Endothelial cell of umbilical vein (primary cell): ENCODE measurements around the gene RIGI. TPM values are rescaled to one million over a fixed set of nuclear protein-coding genes. Genes with fewer than 3 reads are reported as not detected.

Experiments used
- BruUV-seq: library from RNA; stranded (reverse); fragments of 400-500 nt; replicated peaks from 2 replicates; lab custom pipeline; 2021; lab: Mats Ljungman, UMichigan
- CTCF ChIA-PET: fragments of 300-600, 350-600 bp; sonication (Branson Sonifier 250); formaldehyde crosslinking; loops from one replicate; lab custom pipeline; 2021; ENCODE audit warnings: antibody characterized with exemption, inconsistent platforms; lab: Charles Lee
- POLR2A ChIA-PET: fragments of 300-600, 350-600 bp; sonication (Branson Sonifier 250); formaldehyde crosslinking; loops from one replicate; lab custom pipeline; 2021; ENCODE audit warnings: antibody characterized with exemption, inconsistent platforms; lab: Charles Lee
- DNase-seq: peaks from one replicate; pipeline ENCODE4 v3.0.0-alpha.2; 2011; ENCODE audit warnings: low read depth, low spot score
- FAIRE-seq: peaks from 2 replicates; lab custom pipeline; 2011; peaks lifted over from hg19 to GRCh38; lab: Jason Lieb, UNC
- H2AFZ ChIP-seq: 2 replicates; pipeline ENCODE4 v1.6.0; 2012; ENCODE audit warnings: low read depth, low read length, control low read depth, inconsistent platforms
- H3K27ac ChIP-seq: 2 replicates; pipeline ENCODE4 v1.5.1; 2011; ENCODE audit warnings: low read depth, mild to moderate bottlenecking, control low read depth, low read length, moderate library complexity; ENCODE audit not compliant: insufficient read depth
- H3K27me3 ChIP-seq, 2 experiments: 2 replicates each; pipeline versions ENCODE4 v1.6.0 to v1.6.1; 2011; ENCODE audit warnings: low read length in 2 of 2, mixed read lengths in 1 of 2; ENCODE audit not compliant: control insufficient read depth in 2 of 2, insufficient read depth in 2 of 2
- H3K36me3 ChIP-seq, 2 experiments: 2 replicates in 1 of 2; 3 replicates in 1 of 2; pipeline ENCODE4 v1.5.1; 2011; ENCODE audit warnings: low read length in 2 of 2, mild to moderate bottlenecking in 1 of 2, moderate library complexity in 1 of 2; ENCODE audit not compliant: control insufficient read depth in 2 of 2, insufficient read depth in 2 of 2; ENCODE audit errors: extremely low read depth in 1 of 2
- H3K4me1 ChIP-seq: 3 replicates; pipeline ENCODE4 v1.5.1; 2011; ENCODE audit warnings: mild to moderate bottlenecking, low read length; ENCODE audit not compliant: control insufficient read depth, insufficient read depth; ENCODE audit errors: extremely low read depth
- H3K4me2 ChIP-seq: 2 replicates; pipeline ENCODE4 v1.6.1; 2011; ENCODE audit warnings: low read length, control low read depth, mixed read lengths; ENCODE audit not compliant: insufficient read depth
- H3K4me3 ChIP-seq, 3 experiments: fragments of 200-600 bp in 1 of 3; sonication (generic), shearing (Covaris generic) in 1 of 3; replicated peaks in 1 of 3; 2 replicates each; pipeline ENCODE4 v1.5.1; 2011 to 2016; ENCODE audit warnings: control low read depth in 3 of 3, low read length in 3 of 3, mild to moderate bottlenecking in 2 of 3, inconsistent platforms in 1 of 3, low read depth in 1 of 3, moderate library complexity in 1 of 3; ENCODE audit not compliant: insufficient read depth in 1 of 3
- H3K79me2 ChIP-seq: 2 replicates; pipeline ENCODE4 v1.6.0; 2012; ENCODE audit warnings: low read length, inconsistent platforms; ENCODE audit not compliant: control insufficient read depth, insufficient read depth
- H3K9ac ChIP-seq: replicated peaks from 2 replicates; pipeline ENCODE3; 2011; ENCODE audit warnings: low read length, control low read depth; ENCODE audit not compliant: insufficient read depth; ENCODE audit errors: extremely low read depth
- H3K9me1 ChIP-seq: replicated peaks from 3 replicates; pipeline ENCODE4 v1.6.0; 2011; ENCODE audit warnings: mild to moderate bottlenecking, low read length; ENCODE audit not compliant: control insufficient read depth, insufficient read depth; ENCODE audit errors: extremely low read depth
- H3K9me3 ChIP-seq: replicated peaks from 2 replicates; pipeline ENCODE4 v1.5.1; 2012; ENCODE audit warnings: low read length, inconsistent platforms; ENCODE audit not compliant: control insufficient read depth, insufficient read depth
- H4K20me1 ChIP-seq: replicated peaks from 2 replicates; pipeline ENCODE3; 2011; ENCODE audit warnings: mild to moderate bottlenecking, low read length; ENCODE audit not compliant: control insufficient read depth, insufficient read depth; ENCODE audit errors: extremely low read depth
- CTCF ChIP-seq, 2 donors: IDR thresholded peaks; 1 replicate in 1 of 2; 2 replicates in 1 of 2; pipeline ENCODE4 v1.5.1; 2011; ENCODE audit warnings: low read length in 2 of 2, mild to moderate bottlenecking in 2 of 2, moderate library complexity in 2 of 2, control low read depth in 1 of 2, inconsistent platforms in 1 of 2, low read depth in 1 of 2; ENCODE audit not compliant: insufficient read depth in 1 of 2; ENCODE audit errors: extremely low read depth in 1 of 2
- EZH2 ChIP-seq: IDR thresholded peaks from 2 replicates; pipeline ENCODE4 v1.6.1; 2012; ENCODE audit warnings: borderline replicate concordance, low read depth, mild to moderate bottlenecking, moderate library complexity, low read length, inconsistent platforms; ENCODE audit not compliant: severe bottlenecking
- FOS ChIP-seq: IDR thresholded peaks from 2 replicates; pipeline ENCODE4 v1.6.1; 2011; ENCODE audit warnings: mild to moderate bottlenecking, low read length, moderate library complexity, borderline replicate concordance; ENCODE audit not compliant: insufficient read depth
- GATA2 ChIP-seq: IDR thresholded peaks from 2 replicates; pipeline ENCODE4 v1.7.0; 2011; ENCODE audit warnings: low read depth, mild to moderate bottlenecking, moderate library complexity, mixed read lengths, low read length; ENCODE audit not compliant: insufficient read length, insufficient read depth
- JUN ChIP-seq: IDR thresholded peaks from 2 replicates; pipeline ENCODE4 v1.6.1; 2011; ENCODE audit warnings: borderline replicate concordance, low read depth; ENCODE audit not compliant: insufficient read length, insufficient read depth
- MYC ChIP-seq: IDR thresholded peaks from one replicate; pipeline ENCODE4 v1.6.1; 2011; ENCODE audit warnings: mild to moderate bottlenecking, low read depth, low read length
- POLR2A ChIP-seq: IDR thresholded peaks from 2 replicates; pipeline ENCODE4 v1.6.1; 2012; ENCODE audit warnings: low read depth, mild to moderate bottlenecking, control low read depth, low read length
- POLR2AphosphoS5 ChIP-seq: IDR thresholded peaks from 2 replicates; pipeline ENCODE4 v1.6.1; 2012; ENCODE audit warnings: low read depth, mild to moderate bottlenecking, control low read depth, low read length, moderate library complexity; ENCODE audit not compliant: insufficient read depth
- dilution Hi-C: fragments of 300-500 bp; cut with MboI; formaldehyde crosslinking; loops from one replicate; pipeline ENCODE4 v1.15.0; 2019; ENCODE audit warnings: low sequenced_read_pairs; ENCODE audit not compliant: extremely low pct_ligation_motif_present
- intact Hi-C: fragments of 100-400 bp; cut with micrococcal nuclease; formaldehyde crosslinking; loops from one replicate; pipeline ENCODE4 v1.10.0; 2022
- polyA plus RNA-seq, 4 experiments: library from polyadenylated mRNA; depleted of rRNA in 3 of 4; stranded (reverse) in 3 of 4; unstranded in 1 of 4; fragments of >200 nt; gene quantifications; 2 replicates each; pipeline versions ENCODE4 v1.2.1 to v1.2.3, GENCODE V29; 2011 to 2012; ENCODE audit warnings: missing spikeins in 1 of 4
- total RNA-seq: library from RNA; stranded (reverse); gene quantifications from 2 replicates; pipeline ENCODE4 v1.2.3, GENCODE V29; 2021
- TF ChIP-seq, protein P1 (sequence below): IDR thresholded peaks from 2 replicates; pipeline ENCODE4 v1.6.1; 2011; ENCODE audit not compliant: insufficient read depth, insufficient read length

RIGI gene
- total and polyA plus RNA-seq, 2 donors (not counting 3 experiments of a cell fraction or from before 2014, with no cell fraction given): 4.5 to 13.3 TPM

GRCh38 chr9:32570262-32570661, 44.3 kb upstream of the RIGI start:
- Histone ChIP-seq H3K4me1 (peaks cover 18% of the 10 kb centered on the region), H3K9ac (no peak overlapping the region), H3K27ac (no peak overlapping the region), H3K27me3 (no peaks in the 10 kb centered on the region), H3K79me2 (peaks cover 30% of the 10 kb centered on the region), H3K9me1 (no peaks in the 10 kb centered on the region), H4K20me1 (no peaks in the 10 kb centered on the region), H3K4me3 (no peak overlapping the region), H3K4me2 (no peak overlapping the region), H2AFZ (no peak overlapping the region), H3K36me3 (peaks cover 0 to 12% of the 10 kb centered on the region in 2 experiments), H3K9me3 (no peaks in the 10 kb centered on the region)
- FAIRE-seq: no peak
- intact Hi-C loops (no loop called here), dilution Hi-C loops (loop anchor here (25.0 kb wide), 1 partner anchor 183 kb away; the partner anchor contains the start of gene ACO1)
- TF ChIP-seq, protein P1, sequence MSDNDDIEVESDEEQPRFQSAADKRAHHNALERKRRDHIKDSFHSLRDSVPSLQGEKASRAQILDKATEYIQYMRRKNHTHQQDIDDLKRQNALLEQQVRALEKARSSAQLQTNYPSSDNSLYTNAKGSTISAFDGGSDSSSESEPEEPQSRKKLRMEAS: no peak
- TF ChIP-seq EZH2 (no peak), POLR2A (no peak), JUN (no peak), GATA2 (no peak), FOS (no peak), POLR2AphosphoS5 (no peak), MYC (no peak)
- no peak for DNase-seq
- ChIA-PET POLR2A (no interaction called here), CTCF (no interaction called here)
- BruUV-seq: no TSS peak

DNA sequence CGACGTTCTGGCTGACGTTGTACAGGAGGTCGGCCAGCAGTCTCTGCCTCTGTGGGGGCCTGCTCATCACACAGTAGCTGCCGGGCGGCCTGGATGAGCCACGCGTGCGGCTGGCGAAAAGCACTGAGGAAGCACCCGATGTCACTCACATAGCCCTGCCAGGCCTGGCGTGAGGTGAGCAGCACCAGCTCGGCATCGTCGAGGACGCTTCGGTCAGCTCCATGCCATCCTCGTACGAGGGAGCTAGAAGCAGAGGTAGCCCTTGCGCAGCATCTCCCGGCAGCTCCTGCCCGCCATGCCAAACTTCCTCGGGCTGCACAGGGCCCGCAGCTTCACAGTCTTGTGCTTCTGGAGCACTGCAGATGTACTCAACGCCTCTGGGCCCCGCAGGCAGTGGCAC, 40.8 kb upstream of the RIGI start:
- Histone ChIP-seq H3K4me3 (no peak overlapping the region), H3K9ac (no peak overlapping the region), H3K27me3 (no peaks in the 10 kb centered on the region), H3K9me3 (no peaks in the 10 kb centered on the region), H3K4me1 (peaks cover 9% of the 10 kb centered on the region), H3K4me2 (no peak overlapping the region), H4K20me1 (no peaks in the 10 kb centered on the region), H3K9me1 (no peaks in the 10 kb centered on the region), H3K36me3 (peaks cover 4 to 12% of the 10 kb centered on the region in 2 experiments), H2AFZ (no peak overlapping the region), H3K79me2 (peaks cover 22% of the 10 kb centered on the region), H3K27ac (no peak overlapping the region)
- CTCF ChIA-PET: interaction anchor here (1.1 to 6.6 kb wide), 3 partner anchors 10 to 401 kb away, joined by 3 to 40 read pairs (median 4); no protein-coding TSS in a partner anchor
- intact Hi-C loops: no loop called here
- TF ChIP-seq GATA2 (no peak), FOS (no peak), MYC (no peak), POLR2A (no peak), CTCF (IDR thresholded peaks at IDR 0.05; ENCODE audit: extremely low read depth in 1 of 2, insufficient read depth in 1 of 2, low read depth in 1 of 2, low read length in 2 of 2) (no peak), POLR2AphosphoS5 (no peak), JUN (no peak), EZH2 (no peak)
- TF ChIP-seq, protein P1: no peak
- DNase-seq: no peak
- FAIRE-seq: no peak
- BruUV-seq: no TSS peak
- POLR2A ChIA-PET: no interaction called here
- dilution Hi-C loops: loop anchor here (25.0 kb wide), 1 partner anchor 179 kb away; the partner anchor contains the start of gene ACO1
